SW 1271 (cell line): ENCODE data around the gene C9orf50.
"Not testable (repeated sequence)": the region's sequence is repeated elsewhere in the genome, so short reads cannot be mapped to it uniquely, and the experiment has no call there.

Experiments used
- DNase-seq, 2 experiments: peaks; one replicate each; lab custom pipeline; 2025; lab: John Stamatoyannopoulos, UW

Gene C9orf50

GRCh38 chr9:129610473-129611306 is 10.2 kb downstream of the C9orf50 start:
- peak; percentile 37 to 42 for DNase-seq

GRCh38 chr9:129610213-129610472 is 10.8 kb downstream of the C9orf50 start:
- DNase-seq: no peak

- no peak for DNase-seq
These were observed 11.3 kb downstream of the C9orf50 start for GRCh38 chr9:129609486-129610212.

- DNase-seq: no peak
These were observed 12.1 kb downstream of the C9orf50 start for GRCh38 chr9:129608561-129609481.

GRCh38 chr9:129607027-129607387 is 13.9 kb downstream of the C9orf50 start:
- DNase-seq: no peak

- no peak for DNase-seq
These were observed 14.5 kb downstream of the C9orf50 start for GRCh38 chr9:129606161-129607026.

GRCh38 chr9:129604766-129605163 is 16.1 kb downstream of the C9orf50 start:
- no peak for DNase-seq

- no peak for DNase-seq
These were observed 16.7 kb downstream of the C9orf50 start for GRCh38 chr9:129604056-129604765.

GRCh38 chr9:129602598-129603415 is 18.1 kb downstream of the C9orf50 start:
- DNase-seq: no peak

- DNase-seq: no peak
These were observed 19.7 kb downstream of the C9orf50 start for GRCh38 chr9:129601082-129601674.

GRCh38 chr9:129598089-129598596 is 22.8 kb downstream of the C9orf50 start:
- DNase-seq: no peak

GRCh38 chr9:129597355-129598088 is 23.4 kb downstream of the C9orf50 start:
- no peak for DNase-seq

GRCh38 chr9:129596541-129597331 is 24.2 kb downstream of the C9orf50 start:
- no peak for DNase-seq

GRCh38 chr9:129595903-129596540 is 24.9 kb downstream of the C9orf50 start:
- no peak for DNase-seq

GRCh38 chr9:129595311-129595741 is 25.6 kb downstream of the C9orf50 start:
- DNase-seq: no peak

- DNase-seq: no peak
These were observed 26.3 kb downstream of the C9orf50 start for GRCh38 chr9:129594632-129595031.

GRCh38 chr9:129592790-129593189 is 28.1 kb downstream of the C9orf50 start:
- DNase-seq: not testable (repeated sequence)
